H1 (cell line): ENCODE results near the gene RPUSD4. TPM values are rescaled to one million over a fixed set of nuclear protein-coding genes. Genes with fewer than 3 reads are reported as not detected.

Experiments used
- CTCF ChIA-PET: fragments of 300-600 bp; sonication (Branson Sonifier 250); formaldehyde crosslinking; loops from one replicate; lab custom pipeline; 2021; ENCODE audit not compliant: partially characterized antibody; lab: Charles Lee
- POLR2A ChIA-PET: fragments of 300-600 bp; sonication (Branson Sonifier 250); formaldehyde crosslinking; loops from one replicate; lab custom pipeline; 2021; ENCODE audit warnings: inconsistent platforms; ENCODE audit not compliant: partially characterized antibody; lab: Charles Lee
- DNase-seq, 2 experiments: peaks; one replicate each; pipeline versions ENCODE4 v3.0.0 to v3.0.0-alpha.2; 2010 to 2022; ENCODE audit warnings: low spot score in 2 of 2, low read depth in 1 of 2, mixed read lengths in 1 of 2
- FAIRE-seq: peaks from 2 replicates; lab custom pipeline; 2011; peaks lifted over from hg19 to GRCh38; lab: Jason Lieb, UNC
- H2AFZ ChIP-seq: 2 replicates; pipeline ENCODE4 v1.8.1; 2012; ENCODE audit warnings: low read length, inconsistent platforms
- H2AK5ac ChIP-seq: 2 replicates; pipeline ENCODE4 v1.6.1; 2013; ENCODE audit warnings: low read depth, low read length
- H2BK120ac ChIP-seq: replicated peaks from 2 replicates; pipeline ENCODE3; 2013; ENCODE audit warnings: low read depth, low read length, inconsistent platforms
- H2BK12ac ChIP-seq: 2 replicates; pipeline ENCODE4 v1.6.1; 2013; ENCODE audit warnings: low read depth, low read length
- H2BK15ac ChIP-seq: 2 replicates; pipeline ENCODE4 v1.6.1; 2013; ENCODE audit warnings: low read length
- H2BK20ac ChIP-seq: 2 replicates; pipeline ENCODE4 v1.6.1; 2013; ENCODE audit warnings: low read length
- H2BK5ac ChIP-seq: 2 replicates; pipeline ENCODE4 v1.6.1; 2013; ENCODE audit warnings: low read depth, low read length
- H3K14ac ChIP-seq: 2 replicates; pipeline ENCODE4 v1.6.1; 2013; ENCODE audit warnings: inconsistent platforms; ENCODE audit not compliant: insufficient read length
- H3K18ac ChIP-seq: 2 replicates; pipeline ENCODE4 v1.6.1; 2013; ENCODE audit warnings: low read length; ENCODE audit errors: extremely low read depth
- H3K23ac ChIP-seq: 2 replicates; pipeline ENCODE4 v1.6.1; 2013; ENCODE audit warnings: inconsistent platforms; ENCODE audit not compliant: insufficient read length
- H3K23me2 ChIP-seq: 2 replicates; pipeline ENCODE4 v1.6.1; 2013; ENCODE audit warnings: low read depth, low read length
- H3K27ac ChIP-seq: 2 replicates; pipeline ENCODE4 v1.6.1; 2011; ENCODE audit warnings: low read depth, low read length, inconsistent platforms
- H3K27me3 ChIP-seq, 4 experiments: replicated peaks in 1 of 4; 1 replicate in 1 of 4; 2 replicates in 3 of 4; pipeline versions ENCODE4 v1.6.1 to v1.8.1; 2011 to 2013; ENCODE audit warnings: low read length in 3 of 4, mild to moderate bottlenecking in 3 of 4, inconsistent platforms in 2 of 4, mixed read lengths in 2 of 4, moderate library complexity in 1 of 4; ENCODE audit not compliant: control insufficient read depth in 3 of 4, insufficient read depth in 3 of 4; ENCODE audit errors: extremely low read depth in 1 of 4
- H3K36me3 ChIP-seq, 4 experiments: 2 replicates each; pipeline versions ENCODE4 v1.6.1 to v1.8.1; 2011 to 2013; ENCODE audit warnings: mild to moderate bottlenecking in 4 of 4, low read length in 3 of 4, moderate library complexity in 2 of 4, control low read depth in 1 of 4, inconsistent platforms in 1 of 4; ENCODE audit not compliant: insufficient read depth in 4 of 4, control insufficient read depth in 2 of 4
- H3K4ac ChIP-seq: replicated peaks from 2 replicates; pipeline ENCODE3; 2013; ENCODE audit warnings: low read length, low read depth, mixed read lengths, inconsistent platforms; ENCODE audit not compliant: insufficient read length
- H3K4me1 ChIP-seq, 4 experiments: replicated peaks in 1 of 4; 1 replicate in 1 of 4; 2 replicates in 3 of 4; pipeline versions ENCODE4 v1.6.1 to v1.8.1; 2011 to 2013; ENCODE audit warnings: low read length in 3 of 4, inconsistent platforms in 2 of 4, mixed read lengths in 1 of 4; ENCODE audit not compliant: insufficient read depth in 4 of 4, control insufficient read depth in 3 of 4
- H3K4me2 ChIP-seq, 2 experiments: 2 replicates each; pipeline versions ENCODE4 v1.6.1 to v1.8.1; 2011 to 2013; ENCODE audit warnings: low read depth in 2 of 2, low read length in 2 of 2, control low read depth in 1 of 2, inconsistent platforms in 1 of 2, mild to moderate bottlenecking in 1 of 2; ENCODE audit not compliant: insufficient read depth in 1 of 2
- H3K4me3 ChIP-seq, 4 experiments: fragments of 200-600, 300-600 bp in 1 of 4; sonication (generic), shearing (Covaris generic), sonication (Bioruptor Twin) in 1 of 4; 2 replicates each; pipeline versions ENCODE4 v1.5.1 to v1.8.1; 2011 to 2016; ENCODE audit warnings: low read length in 4 of 4, low read depth in 3 of 4, control low read depth in 2 of 4, inconsistent platforms in 2 of 4, mild to moderate bottlenecking in 2 of 4, mixed read lengths in 1 of 4, moderate library complexity in 1 of 4; ENCODE audit not compliant: insufficient read depth in 2 of 4; ENCODE audit errors: extremely low read depth in 1 of 4
- H3K56ac ChIP-seq: replicated peaks from 2 replicates; pipeline ENCODE3; 2013; ENCODE audit warnings: low read depth, mild to moderate bottlenecking, mixed read lengths, low read length, inconsistent platforms; ENCODE audit not compliant: insufficient read length
- H3K79me1 ChIP-seq: 2 replicates; pipeline ENCODE4 v1.6.1; 2013; ENCODE audit warnings: low read depth, low read length, control low read depth
- H3K79me2 ChIP-seq, 2 experiments: 2 replicates each; pipeline versions ENCODE4 v1.6.1 to v1.8.1; 2012 to 2013; ENCODE audit warnings: low read length in 2 of 2, mild to moderate bottlenecking in 2 of 2, inconsistent platforms in 1 of 2; ENCODE audit not compliant: insufficient read depth in 2 of 2, control insufficient read depth in 1 of 2
- H3K9ac ChIP-seq, 4 experiments: replicated peaks in 1 of 4; 1 replicate in 1 of 4; 2 replicates in 3 of 4; pipeline versions ENCODE4 v1.6.1 to v1.8.1; 2011 to 2013; ENCODE audit warnings: low read depth in 3 of 4, low read length in 3 of 4, control low read depth in 2 of 4, mild to moderate bottlenecking in 2 of 4, moderate library complexity in 2 of 4, inconsistent platforms in 1 of 4; ENCODE audit errors: extremely low read depth in 1 of 4
- H3K9me3 ChIP-seq, 2 experiments: 2 replicates each; pipeline versions ENCODE4 v1.6.1 to v1.8.1; 2012 to 2013; ENCODE audit warnings: mild to moderate bottlenecking in 2 of 2, moderate library complexity in 2 of 2, control low read depth in 1 of 2, inconsistent platforms in 1 of 2, low read depth in 1 of 2, low read length in 1 of 2, mixed read lengths in 1 of 2; ENCODE audit not compliant: insufficient read depth in 2 of 2
- H4K20me1 ChIP-seq, 2 experiments: replicated peaks in 1 of 2; 2 replicates each; pipeline versions ENCODE3 to v1.8.1; 2011 to 2013; ENCODE audit warnings: inconsistent platforms in 2 of 2, low read length in 2 of 2, mild to moderate bottlenecking in 1 of 2; ENCODE audit not compliant: insufficient read depth in 2 of 2, control insufficient read depth in 1 of 2
- H4K5ac ChIP-seq: 2 replicates; pipeline ENCODE4 v1.6.1; 2013; ENCODE audit warnings: low read length, low read depth, mixed read lengths, inconsistent platforms; ENCODE audit not compliant: insufficient read length
- H4K8ac ChIP-seq: 2 replicates; pipeline ENCODE4 v1.8.0; 2013; ENCODE audit warnings: mild to moderate bottlenecking, moderate library complexity, low read length, inconsistent platforms; ENCODE audit not compliant: insufficient read depth; ENCODE audit errors: extremely low read depth
- H4K91ac ChIP-seq: replicated peaks from 2 replicates; pipeline ENCODE3; 2013; ENCODE audit warnings: low read length, mixed read lengths, inconsistent platforms; ENCODE audit not compliant: insufficient read length
- BACH1 ChIP-seq: IDR thresholded peaks from 2 replicates; pipeline ENCODE4 v1.6.1; 2012; ENCODE audit warnings: low read length, improper control_type of control experiment
- CEBPB ChIP-seq: IDR thresholded peaks from 2 replicates; pipeline ENCODE4 v1.6.1; 2012; ENCODE audit warnings: low read depth, low read length
- CHD2 ChIP-seq: IDR thresholded peaks from 2 replicates; pipeline ENCODE4 v1.6.1; 2012; ENCODE audit warnings: low read length, improper control_type of control experiment
- CTCF ChIP-seq, 3 experiments: IDR thresholded peaks; 1 replicate in 2 of 3; 2 replicates in 1 of 3; pipeline versions ENCODE4 v1.5.1 to v1.6.1; 2011; ENCODE audit warnings: low read length in 3 of 3, mild to moderate bottlenecking in 3 of 3, inconsistent platforms in 2 of 3, low read depth in 1 of 3, moderate library complexity in 1 of 3; ENCODE audit not compliant: insufficient read depth in 1 of 3; ENCODE audit errors: control extremely low read depth in 1 of 3
- EZH2 ChIP-seq: fragments of 200-600 bp; sonication (generic); IDR thresholded peaks from 2 replicates; pipeline ENCODE4 v1.7.1; 2012; ENCODE audit warnings: low read depth, mild to moderate bottlenecking, moderate library complexity, low read length, inconsistent platforms; ENCODE audit not compliant: severe bottlenecking
- NANOG ChIP-seq: IDR thresholded peaks from 2 replicates; pipeline ENCODE4 v1.6.1; 2011; ENCODE audit warnings: low read length, low read depth, mild to moderate bottlenecking, inconsistent platforms; ENCODE audit not compliant: insufficient read depth, poor library complexity, severe bottlenecking
- RAD21 ChIP-seq, 2 experiments: IDR thresholded peaks in 1 of 2; conservative IDR thresholded peaks in 1 of 2; 2 replicates each; pipeline ENCODE4 v1.6.1; 2011; ENCODE audit warnings: low read depth in 2 of 2, low read length in 2 of 2, improper control_type of control experiment in 1 of 2, inconsistent platforms in 1 of 2, mild to moderate bottlenecking in 1 of 2, moderate library complexity in 1 of 2
- RBBP5 ChIP-seq: IDR thresholded peaks from 2 replicates; pipeline ENCODE4 v1.7.1; 2012; ENCODE audit warnings: low read depth, mild to moderate bottlenecking, inconsistent platforms, low read length, moderate library complexity, borderline replicate concordance
- SP2 ChIP-seq: IDR thresholded peaks from 2 replicates; pipeline ENCODE4 v1.6.1; 2012; ENCODE audit warnings: mild to moderate bottlenecking, low read length, inconsistent platforms
- SUZ12 ChIP-seq: fragments of 200-600 bp; sonication (generic); IDR thresholded peaks from 2 replicates; pipeline ENCODE4 v1.6.1; 2012; ENCODE audit warnings: mild to moderate bottlenecking, inconsistent platforms, low read length, moderate library complexity, mixed read lengths
- WGBS, 2 experiments: shearing (Covaris generic) in 1 of 2; methylation state at CpG; one replicate each; pipeline versions ENCODE4 v1.1.6 to v1.1.7; 2013 to 2015; ENCODE audit warnings: low lambda C conversion rate in 2 of 2, mixed read lengths in 2 of 2, inconsistent platforms in 1 of 2, low coverage in 1 of 2, missing lambda C conversion rate in 1 of 2; ENCODE audit not compliant: insufficient replicate concordance in 2 of 2, insufficient coverage in 1 of 2, insufficient read length in 1 of 2; ENCODE audit errors: extremely low coverage in 1 of 2, missing lambda C conversion rate in 1 of 2; 5-methylcytosine and 5-hydroxymethylcytosine counted together
- polyA plus RNA-seq, 7 experiments: library from polyadenylated mRNA; depleted of rRNA in 3 of 7; stranded (reverse) in 5 of 7; unstranded in 2 of 7; fragments of >200 nt in 5 of 7; fragments of 200-250 nt in 2 of 7; gene quantifications; 1 replicate in 5 of 7; 2 replicates in 1 of 7; 4 replicates in 1 of 7; pipeline versions ENCODE4 v1.2.1 to v1.2.3, GENCODE V29; 2011 to 2013; ENCODE audit warnings: missing spikeins in 2 of 7, mixed read lengths in 2 of 7
- total RNA-seq: library from RNA; stranded (reverse); fragmentation: NEBNext Ultra II Directional; extraction: Animal tissue kit (Norgen Biotek cat#: 25700); gene quantifications from 2 replicates; pipeline ENCODE4 v1.2.1, GENCODE V29; 2021

The RPUSD4 gene
- total and polyA plus RNA-seq, 2 of the 8 experiments (the other 6 are each of a cell fraction or from before 2014, with no cell fraction given) = 36.1 to 50.7 TPM

GRCh38 chr11:126176853-126177470, 34.5 kb downstream of the RPUSD4 start:
- Histone ChIP-seq H2BK120ac (no peak overlapping the region), H3K14ac (no peak overlapping the region), H3K4me1 (no peaks in the 10 kb centered on the region)
- TF ChIP-seq CEBPB = no peak
- TF ChIP-seq NANOG = no peak
- no peak for TF ChIP-seq BACH1
- no peak for TF ChIP-seq RBBP5
- no peak for TF ChIP-seq RAD21 (IDR thresholded peaks at IDR 0.05 in 1 of 2, conservative IDR thresholded peaks at IDR 0.05 in 1 of 2; ENCODE audit: low read depth in 2 of 2, low read length in 2 of 2)
- TF ChIP-seq SP2 = no peak
- TF ChIP-seq CHD2 = no peak
- TF ChIP-seq SUZ12 = no peak
- no peak for TF ChIP-seq EZH2
- no peak for TF ChIP-seq CTCF (IDR thresholded peaks at IDR 0.05; ENCODE audit: control extremely low read depth in 1 of 3, insufficient read depth in 1 of 3, low read depth in 1 of 3, low read length in 3 of 3)
- TF ChIP-seq, all 59 proteins: peak for 0
- H3K23ac ChIP-seq = no peak overlapping the region
- H4K5ac ChIP-seq = no peak overlapping the region
- no peak overlapping the region for H2AFZ ChIP-seq
- H3K27me3 ChIP-seq = no peaks in the 10 kb centered on the region
- no peaks in the 10 kb centered on the region for H3K79me1 ChIP-seq
- H2AK5ac ChIP-seq = no peak overlapping the region
- H4K8ac ChIP-seq = no peak overlapping the region
- H2BK12ac ChIP-seq = no peak overlapping the region
- H3K9ac ChIP-seq = no peak overlapping the region
- H4K91ac ChIP-seq = no peak overlapping the region
- no peak overlapping the region for H2BK5ac ChIP-seq
- no peak overlapping the region for H3K56ac ChIP-seq
- no peak overlapping the region for H2BK15ac ChIP-seq
- WGBS, 2 experiments = 87% methylated on average over 8 of the region's 8 CpGs; no CpG with 5 or more reads in 1 of the 2 experiments
- H3K4me3 ChIP-seq = no peak overlapping the region
- ChIA-PET POLR2A (interaction anchor here (1.3 kb wide), 1 partner anchor 27 kb away, joined by 4 read pairs; no protein-coding TSS in a partner anchor), CTCF (interaction anchor here (1.2 kb wide), 2 partner anchors 10 to 26 kb away, joined by 3 to 4 read pairs; no protein-coding TSS in a partner anchor)
- no peak overlapping the region for H3K27ac ChIP-seq
- DNase-seq (no peak), FAIRE-seq (no peak)
- no peaks in the 10 kb centered on the region for H3K9me3 ChIP-seq
- no peak overlapping the region for H3K4me2 ChIP-seq
- H3K79me2 ChIP-seq = no peaks in the 10 kb centered on the region
- no peak overlapping the region for H2BK20ac ChIP-seq
- H3K23me2 ChIP-seq = no peaks in the 10 kb centered on the region; the same call in 1 of the 2 replicates
- no peaks in the 10 kb centered on the region for H3K36me3 ChIP-seq
- H4K20me1 ChIP-seq = peaks cover 0 to 1% of the 10 kb centered on the region in 2 experiments
- H3K4ac ChIP-seq = no peak overlapping the region
- no peak overlapping the region for H3K18ac ChIP-seq
